Mesothelial cell of epicardium (in vitro differentiated cells): ENCODE data around the gene TMCO1. TPM values are rescaled to one million over a fixed set of nuclear protein-coding genes. Genes with fewer than 3 reads are reported as not detected.

Source experiments
- DNase-seq, 2 experiments: peaks; one replicate each; pipeline ENCODE4 v3.0.0; 2021; ENCODE audit warnings: low spot score in 2 of 2; ENCODE audit not compliant: unreplicated experiment in 2 of 2
- H3K27ac Mint-ChIP-seq: 2 replicates; pipeline ENCODE4 v1.8.0; 2021; ENCODE audit warnings: mixed read lengths
- H3K27me3 Mint-ChIP-seq: 2 replicates; pipeline ENCODE4 v1.8.0; 2021; ENCODE audit warnings: low read depth, mixed read lengths
- H3K36me3 Mint-ChIP-seq: 2 replicates; pipeline ENCODE4 v1.8.0; 2021; ENCODE audit warnings: mixed read lengths
- H3K4me1 Mint-ChIP-seq: 2 replicates; pipeline ENCODE4 v1.8.0; 2021; ENCODE audit warnings: mixed read lengths
- H3K4me3 Mint-ChIP-seq: 2 replicates; pipeline ENCODE4 v1.8.0; 2021; ENCODE audit warnings: mild to moderate bottlenecking, moderate library complexity, mixed read lengths
- H3K9me3 Mint-ChIP-seq: 2 replicates; pipeline ENCODE4 v1.8.0; 2021; ENCODE audit warnings: mixed read lengths
- CTCF ChIP-seq: fragments of 200-600 bp; sonication (generic); IDR thresholded peaks from one replicate; pipeline ENCODE4 v1.5.0; 2021; ENCODE audit warnings: antibody characterized with exemption; ENCODE audit not compliant: unreplicated experiment
- total RNA-seq: library from RNA; stranded (reverse); gene quantifications from 3 replicates; pipeline ENCODE4 v1.2.1, GENCODE V29; 2021

Gene TMCO1
- total RNA-seq, 1 donor from 2014 or later: 69.6 TPM

- TF ChIP-seq CTCF: no peak
- Mint-ChIP-seq H3K9me3 (peaks cover 13% of the 10 kb centered on the region), H3K4me3 (no peak overlapping the region), H3K27ac (no peak overlapping the region), H3K36me3 (peaks cover 57% of the 10 kb centered on the region), H3K27me3 (no peaks in the 10 kb centered on the region), H3K4me1 (no peaks in the 10 kb centered on the region)
- DNase-seq: no peak
Observed at GRCh38 chr1:165679282-165680036, 89.2 kb downstream of the TMCO1 start.

- peaks cover 13% of the 10 kb centered on the region for H3K9me3 Mint-ChIP-seq
- H3K4me1 Mint-ChIP-seq: no peaks in the 10 kb centered on the region
- TF ChIP-seq CTCF: no peak
- no peak overlapping the region for H3K27ac Mint-ChIP-seq
- H3K4me3 Mint-ChIP-seq: no peak overlapping the region
- peaks cover 57% of the 10 kb centered on the region for H3K36me3 Mint-ChIP-seq
- H3K27me3 Mint-ChIP-seq: no peaks in the 10 kb centered on the region
- no peak for DNase-seq
Observed at GRCh38 chr1:165678509-165678908, 90.2 kb downstream of the TMCO1 start.

Other genes with a start within 250 kb of the TMCO1 start
- gene LRRC52, start 224.9 kb downstream of the TMCO1 start, total RNA-seq: not detected in 3 replicates
- gene MGST3, start 137.6 kb downstream of the TMCO1 start, total RNA-seq: 126 to 130 TPM (median 126 TPM) in 3 replicates
- 35.2 to 36.0 TPM (median 35.4 TPM) in 3 replicates for gene ALDH9A1, start 70.3 kb downstream of the TMCO1 start, total RNA-seq
- gene UCK2, start 58.7 kb upstream of the TMCO1 start, total RNA-seq: 37.5 to 44.5 TPM (median 40.9 TPM) in 3 replicates